ENCODE measurements around the gene ATP2B2.

Gene ATP2B2

DNA sequence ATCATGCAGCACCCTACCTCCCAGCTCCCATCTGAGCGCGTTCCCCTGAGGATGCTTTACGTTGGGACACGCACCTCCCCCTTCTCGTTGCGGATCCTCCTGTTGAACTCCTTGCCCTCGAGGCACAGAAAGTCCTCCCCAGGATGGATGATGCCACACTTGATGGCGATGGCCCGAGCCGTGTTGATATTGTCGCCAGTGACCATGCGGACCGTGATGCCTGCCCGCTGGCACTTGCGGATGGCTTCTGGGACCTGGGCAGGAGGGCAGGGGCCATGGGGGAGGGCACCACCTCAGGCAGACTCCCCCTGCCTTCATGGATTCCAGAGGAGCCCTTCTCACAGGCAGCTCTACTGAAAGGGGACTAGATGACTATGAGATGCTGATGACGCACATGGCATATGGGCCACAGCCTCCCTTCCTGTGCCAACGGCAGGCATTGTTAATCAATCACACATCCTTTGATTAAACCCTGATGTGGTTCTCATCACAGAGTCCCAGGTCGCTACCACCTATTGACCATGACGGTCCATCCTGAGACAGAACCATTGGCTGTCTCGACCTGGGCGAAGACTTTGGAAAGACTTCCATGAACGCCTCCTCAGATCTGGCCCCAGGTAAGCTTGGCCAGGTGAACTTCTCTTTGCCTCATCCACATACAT is 154.9 kb downstream of the ATP2B2 start:
- Mint-ChIP-seq H3K27me3 (peaks cover 13% of the 10 kb centered on the region), H3K9me3 (no peaks in the 10 kb centered on the region), H3K4me1 (peaks cover 2% of the 10 kb centered on the region), H3K27ac (no peak overlapping the region), H3K36me3 (ENCODE audit: low read depth) (no peaks in the 10 kb centered on the region), H3K4me3 (no peak overlapping the region)
- ATAC-seq (no peak), DNase-seq (no peak)

DNA sequence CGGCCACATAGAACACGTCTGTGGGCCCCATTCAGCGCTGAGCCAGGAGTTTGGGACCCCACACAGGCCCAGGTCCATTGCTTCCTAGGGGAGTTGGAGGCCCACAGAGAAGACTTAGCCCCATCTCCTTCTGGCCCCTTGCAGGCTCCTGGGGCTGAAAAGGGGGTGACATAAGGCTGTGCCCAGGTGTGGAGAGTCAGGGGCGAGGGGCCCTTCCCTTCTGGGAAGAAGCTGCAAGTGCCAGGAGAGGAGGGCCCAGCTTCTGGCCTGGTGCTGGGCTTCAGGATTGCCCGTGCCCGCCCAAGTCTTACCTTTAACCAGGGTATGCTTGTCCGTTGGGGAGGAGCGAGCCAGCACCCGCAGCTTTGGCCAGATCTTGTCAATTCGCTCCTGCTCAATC is 155.6 kb downstream of the ATP2B2 start:
- Mint-ChIP-seq H3K4me1 (peaks cover 2% of the 10 kb centered on the region), H3K36me3 (ENCODE audit: low read depth) (no peaks in the 10 kb centered on the region), H3K27ac (no peak overlapping the region), H3K4me3 (no peak overlapping the region), H3K27me3 (peaks cover 9% of the 10 kb centered on the region), H3K9me3 (no peaks in the 10 kb centered on the region)
- no peak for ATAC-seq
- no peak for DNase-seq

DNA sequence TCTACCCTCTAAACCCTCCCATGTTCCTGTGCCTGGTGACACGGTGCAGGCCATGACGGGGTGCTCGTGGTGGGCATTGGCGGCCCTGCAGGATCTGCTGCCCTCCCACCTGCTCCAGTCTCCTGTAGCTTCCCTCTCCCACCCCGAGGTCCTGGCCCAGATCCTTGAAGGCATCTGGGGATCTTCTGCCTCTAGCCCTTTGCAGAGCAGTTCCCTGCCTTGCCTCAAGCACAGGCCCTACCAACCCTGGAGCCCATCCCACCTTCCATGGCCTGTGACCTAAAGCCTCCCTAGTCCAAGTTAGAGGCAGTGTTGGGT is 157.0 kb downstream of the ATP2B2 start:
- H3K27me3 Mint-ChIP-seq: peaks cover 3% of the 10 kb centered on the region
- no peak for DNase-seq
- H3K4me3 Mint-ChIP-seq: no peak overlapping the region
- no peaks in the 10 kb centered on the region for H3K36me3 Mint-ChIP-seq (ENCODE audit: low read depth)
- H3K27ac Mint-ChIP-seq: no peak overlapping the region
- no peaks in the 10 kb centered on the region for H3K9me3 Mint-ChIP-seq
- no peaks in the 10 kb centered on the region for H3K4me1 Mint-ChIP-seq
- no peak for ATAC-seq

DNA sequence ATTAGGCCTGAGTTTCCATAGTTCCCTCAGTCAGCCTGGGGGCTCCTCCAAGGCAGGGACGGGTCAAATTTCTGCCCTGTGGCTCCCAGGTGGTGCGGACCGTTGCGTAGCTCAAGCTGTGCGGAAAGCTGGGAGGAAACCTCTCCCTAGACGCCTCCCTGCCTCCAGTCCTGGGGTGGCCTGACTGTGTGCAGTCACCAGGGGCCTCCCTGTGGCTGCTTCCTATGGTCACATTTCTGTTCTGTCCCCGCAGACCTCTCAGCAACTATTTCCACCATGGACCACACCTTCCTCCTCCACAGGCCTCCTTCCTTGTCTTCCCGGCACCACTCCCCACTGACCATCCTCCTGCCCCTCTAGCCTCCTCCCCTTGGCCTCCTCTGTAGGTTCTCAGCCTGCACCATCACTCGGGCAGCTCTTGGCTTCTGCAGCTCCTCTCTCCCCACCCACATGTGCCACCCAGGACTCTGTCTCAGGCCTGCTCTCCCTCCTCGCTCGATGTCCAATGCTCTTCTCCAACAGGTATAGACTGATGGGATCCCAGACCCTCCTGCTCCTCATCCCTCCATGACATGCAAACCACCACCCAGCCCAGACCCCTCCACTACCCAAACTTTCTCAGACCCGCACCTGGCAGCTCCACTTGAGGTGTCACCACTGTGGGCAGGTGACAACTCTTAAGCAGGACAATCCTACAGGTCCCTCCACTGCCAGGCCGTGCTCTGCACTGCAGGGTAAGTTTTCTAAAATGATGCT is 157.6 kb downstream of the ATP2B2 start:
- no peak overlapping the region for H3K4me3 Mint-ChIP-seq

DNA sequence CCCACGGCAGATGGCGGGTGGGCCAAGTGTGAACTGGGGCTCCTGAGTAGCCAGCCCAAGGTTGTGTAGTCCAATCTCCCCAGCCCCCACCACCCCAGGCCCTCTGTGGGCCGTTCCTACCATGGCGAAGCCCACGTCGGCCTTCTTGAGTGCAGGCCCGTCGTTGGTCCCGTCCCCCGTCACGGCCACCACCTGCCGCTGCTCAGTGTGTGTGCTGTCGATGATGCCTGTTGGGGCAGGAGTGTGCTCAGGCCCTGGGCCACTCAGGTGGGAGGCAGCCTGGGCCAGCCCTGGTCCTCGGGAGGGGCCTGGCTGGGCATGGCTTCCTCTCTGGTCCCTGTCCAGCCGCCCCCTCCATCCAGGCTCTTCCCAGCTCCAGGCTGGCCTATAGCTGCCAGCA is 159.5 kb downstream of the ATP2B2 start:
- Mint-ChIP-seq H3K27ac (no peak overlapping the region), H3K9me3 (no peaks in the 10 kb centered on the region), H3K36me3 (ENCODE audit: low read depth) (no peaks in the 10 kb centered on the region), H3K4me1 (no peaks in the 10 kb centered on the region), H3K4me3 (no peak overlapping the region), H3K27me3 (no peaks in the 10 kb centered on the region)
- DNase-seq (no peak), ATAC-seq (no peak)

More for the DNA sequence above, 157.6 kb downstream of the ATP2B2 start:
- Mint-ChIP-seq H3K27me3 (no peaks in the 10 kb centered on the region), H3K27ac (no peak overlapping the region), H3K9me3 (no peaks in the 10 kb centered on the region), H3K36me3 (ENCODE audit: low read depth) (no peaks in the 10 kb centered on the region), H3K4me1 (no peaks in the 10 kb centered on the region)
- ATAC-seq: no peak
- DNase-seq: no peak

DNA sequence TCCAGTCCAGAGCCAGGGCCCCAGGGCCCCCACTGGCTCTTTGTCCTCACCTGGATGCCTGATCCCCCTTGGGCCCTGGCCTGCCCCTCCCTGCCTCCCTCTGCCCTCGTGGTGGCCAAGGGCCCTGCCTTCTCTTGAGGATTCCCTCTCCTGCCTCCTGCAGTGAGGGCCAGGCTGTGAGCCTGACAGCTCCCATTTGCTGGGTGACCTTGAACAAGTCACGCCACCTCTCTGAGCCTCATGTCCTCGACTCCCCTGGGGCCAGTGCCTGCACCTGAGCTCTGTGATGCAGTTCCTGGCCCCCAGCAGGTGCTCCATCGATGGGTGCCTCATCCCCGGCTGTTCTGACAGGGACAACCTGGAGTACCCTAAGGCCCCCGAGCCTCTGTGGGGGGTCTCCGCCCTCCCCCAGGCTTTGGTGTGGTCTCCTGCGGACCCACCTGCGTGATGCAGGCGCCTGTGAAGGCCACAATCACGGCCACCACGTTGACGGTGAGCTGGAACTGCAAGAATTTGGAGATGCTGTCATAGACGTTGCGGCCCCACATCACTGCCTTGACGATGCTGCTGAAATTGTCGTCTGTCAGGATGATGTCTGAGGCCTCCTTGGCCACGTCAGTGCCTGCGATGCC is 160.3 kb downstream of the ATP2B2 start:
- no peaks in the 10 kb centered on the region for H3K9me3 Mint-ChIP-seq
- no peaks in the 10 kb centered on the region for H3K4me1 Mint-ChIP-seq
- ATAC-seq (no peak), DNase-seq (no peak)
- no peak overlapping the region for H3K4me3 Mint-ChIP-seq
- no peaks in the 10 kb centered on the region for H3K36me3 Mint-ChIP-seq (ENCODE audit: low read depth)
- H3K27me3 Mint-ChIP-seq: no peaks in the 10 kb centered on the region
- no peak overlapping the region for H3K27ac Mint-ChIP-seq

DNA sequence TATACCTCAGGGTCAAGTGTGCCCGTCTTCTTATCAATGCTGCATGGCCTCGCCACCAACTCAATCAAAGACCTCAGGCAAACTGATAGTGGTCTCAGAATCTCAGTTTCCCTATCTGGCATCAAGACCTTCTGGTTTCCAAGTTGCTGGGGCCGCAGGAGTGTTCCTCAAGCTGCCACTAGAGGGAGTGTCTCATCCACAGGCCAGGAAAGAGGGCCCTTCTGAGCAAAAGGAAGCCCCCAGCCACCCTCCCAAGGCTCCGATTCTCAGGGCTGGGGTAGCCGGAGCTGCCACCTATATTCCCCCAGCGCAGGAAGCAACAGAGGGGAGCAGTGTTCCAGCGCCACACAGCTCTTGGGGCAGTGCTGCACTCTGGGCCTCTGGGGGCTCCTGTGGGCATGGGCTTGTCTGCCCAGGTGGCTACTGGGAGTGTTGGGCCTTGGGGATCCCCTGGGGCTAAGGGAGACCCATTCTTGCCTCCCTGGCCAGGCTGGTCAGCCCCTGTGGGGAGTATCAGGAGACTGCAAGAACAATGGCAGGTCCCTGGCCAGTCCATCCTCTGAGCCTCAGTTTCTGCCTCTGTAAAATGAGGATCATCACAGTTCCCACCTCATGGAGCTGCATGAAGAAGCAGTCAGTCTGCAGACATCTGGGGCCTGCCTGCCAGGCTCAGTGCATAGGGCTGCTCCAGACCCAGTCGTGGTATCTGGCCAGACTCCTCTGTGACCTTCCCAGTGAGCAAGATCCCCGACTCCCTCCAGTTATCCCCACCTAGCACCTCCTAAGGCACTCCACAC is 161.0 kb downstream of the ATP2B2 start:
- ATAC-seq (no peak), DNase-seq (peak; percentile 59)
- Mint-ChIP-seq H3K9me3 (no peaks in the 10 kb centered on the region), H3K36me3 (ENCODE audit: low read depth) (no peaks in the 10 kb centered on the region), H3K4me3 (no peak overlapping the region), H3K27me3 (no peaks in the 10 kb centered on the region), H3K4me1 (no peaks in the 10 kb centered on the region), H3K27ac (no peak overlapping the region)

DNA sequence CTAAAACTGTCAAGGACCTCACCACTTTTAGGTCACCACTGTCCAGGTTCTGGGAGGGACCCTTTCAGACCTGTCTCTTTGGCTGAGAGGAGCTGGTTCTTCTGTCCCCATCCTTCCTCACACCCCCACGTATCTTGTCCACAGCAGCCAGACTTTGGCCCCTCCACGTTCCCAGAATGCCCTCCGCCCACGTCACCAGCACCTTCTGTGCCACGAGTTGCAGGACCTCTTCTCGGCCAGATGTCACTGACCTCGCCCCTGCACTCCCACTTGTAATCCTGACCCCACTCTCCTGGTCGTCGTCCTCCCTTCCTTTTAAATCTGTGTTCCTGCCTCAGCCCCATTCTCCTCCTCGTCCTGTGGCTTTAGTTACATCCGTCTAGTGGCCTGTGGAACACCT is 161.9 kb downstream of the ATP2B2 start:
- no peaks in the 10 kb centered on the region for H3K27me3 Mint-ChIP-seq
- no peaks in the 10 kb centered on the region for H3K4me1 Mint-ChIP-seq
- DNase-seq: no peak
- no peaks in the 10 kb centered on the region for H3K36me3 Mint-ChIP-seq (ENCODE audit: low read depth)
- H3K27ac Mint-ChIP-seq: no peak overlapping the region
- H3K9me3 Mint-ChIP-seq: no peaks in the 10 kb centered on the region
- ATAC-seq: no peak
- no peak overlapping the region for H3K4me3 Mint-ChIP-seq

DNA sequence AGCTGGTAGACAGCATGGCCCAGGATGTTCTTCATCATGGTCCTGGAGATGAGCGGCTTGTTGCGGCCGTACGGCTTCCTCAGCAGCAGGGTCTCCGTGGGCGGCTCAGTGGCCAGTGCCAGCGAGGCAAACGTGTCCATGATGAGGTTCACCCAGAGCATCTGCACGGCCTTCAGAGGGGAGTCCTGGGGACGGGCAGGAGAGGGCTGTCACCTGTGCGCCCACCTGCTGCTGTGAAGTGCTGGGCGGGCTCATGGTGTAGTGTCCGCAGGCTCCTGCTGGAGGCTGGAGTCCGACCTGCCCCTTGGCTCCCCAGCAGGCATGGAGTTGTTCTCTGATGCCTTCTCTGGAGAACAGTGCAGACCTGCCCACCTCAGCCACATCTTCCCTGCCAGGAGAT is 162.6 kb downstream of the ATP2B2 start:
- no peak overlapping the region for H3K27ac Mint-ChIP-seq
- H3K27me3 Mint-ChIP-seq: no peaks in the 10 kb centered on the region
- no peak for ATAC-seq
- no peaks in the 10 kb centered on the region for H3K9me3 Mint-ChIP-seq
- H3K4me3 Mint-ChIP-seq: no peak overlapping the region
- DNase-seq: no peak
- no peaks in the 10 kb centered on the region for H3K36me3 Mint-ChIP-seq (ENCODE audit: low read depth)
- H3K4me1 Mint-ChIP-seq: no peaks in the 10 kb centered on the region

DNA sequence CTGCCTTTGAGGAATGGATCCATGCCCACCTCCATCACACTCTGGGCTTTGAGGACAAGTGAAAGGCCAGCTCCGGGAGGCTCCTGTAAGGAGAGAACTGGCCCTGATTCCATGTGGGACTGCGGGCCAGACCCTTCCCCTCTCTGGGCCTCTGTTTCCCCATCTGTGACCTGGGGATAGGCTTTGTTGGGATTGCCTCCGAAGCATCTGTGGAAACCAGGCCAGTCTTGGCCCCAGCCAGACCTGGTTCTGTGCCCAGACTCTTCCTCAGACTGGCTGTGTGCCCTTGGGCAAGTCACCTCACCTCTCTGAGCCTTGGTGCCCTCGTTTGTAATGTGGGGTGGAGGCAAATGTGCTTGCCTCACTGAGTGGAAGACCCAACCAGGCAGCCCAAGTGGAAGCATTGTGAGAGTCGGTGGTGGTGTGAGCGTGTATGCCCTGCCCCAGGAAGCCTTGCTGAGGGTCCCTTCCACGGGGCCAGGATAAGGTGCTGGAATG is 163.4 kb downstream of the ATP2B2 start:
- H3K36me3 Mint-ChIP-seq (ENCODE audit: low read depth): no peaks in the 10 kb centered on the region
- H3K9me3 Mint-ChIP-seq: no peaks in the 10 kb centered on the region
- H3K27me3 Mint-ChIP-seq: no peaks in the 10 kb centered on the region
- H3K4me1 Mint-ChIP-seq: no peaks in the 10 kb centered on the region
- no peak for DNase-seq
- no peak overlapping the region for H3K4me3 Mint-ChIP-seq
- ATAC-seq: no peak
- H3K27ac Mint-ChIP-seq: no peak overlapping the region

DNA sequence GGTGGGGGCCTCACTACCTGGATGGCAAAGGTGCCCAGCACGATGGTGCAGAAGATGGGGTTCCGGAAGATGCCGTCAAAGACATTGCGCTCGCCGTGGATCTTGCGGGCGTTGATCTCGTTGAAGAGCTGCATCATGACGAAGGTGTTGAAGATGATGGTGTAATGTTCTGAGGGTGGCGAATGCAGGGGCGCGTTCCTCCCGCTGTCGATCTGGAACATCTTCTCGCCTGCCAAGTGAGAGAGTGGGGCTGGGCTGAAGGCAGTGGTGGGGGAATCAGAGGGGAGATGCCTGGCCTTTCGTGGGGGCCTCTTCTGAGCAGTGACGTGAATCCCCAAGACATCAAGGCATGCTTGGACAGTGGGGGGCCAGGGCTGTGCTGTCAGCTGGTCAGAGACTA is 164.9 kb downstream of the ATP2B2 start:
- Mint-ChIP-seq H3K36me3 (ENCODE audit: low read depth) (no peaks in the 10 kb centered on the region), H3K4me3 (no peak overlapping the region), H3K27me3 (no peaks in the 10 kb centered on the region), H3K4me1 (no peaks in the 10 kb centered on the region), H3K9me3 (no peaks in the 10 kb centered on the region), H3K27ac (no peak overlapping the region)
- DNase-seq (no peak), ATAC-seq (no peak)

DNA sequence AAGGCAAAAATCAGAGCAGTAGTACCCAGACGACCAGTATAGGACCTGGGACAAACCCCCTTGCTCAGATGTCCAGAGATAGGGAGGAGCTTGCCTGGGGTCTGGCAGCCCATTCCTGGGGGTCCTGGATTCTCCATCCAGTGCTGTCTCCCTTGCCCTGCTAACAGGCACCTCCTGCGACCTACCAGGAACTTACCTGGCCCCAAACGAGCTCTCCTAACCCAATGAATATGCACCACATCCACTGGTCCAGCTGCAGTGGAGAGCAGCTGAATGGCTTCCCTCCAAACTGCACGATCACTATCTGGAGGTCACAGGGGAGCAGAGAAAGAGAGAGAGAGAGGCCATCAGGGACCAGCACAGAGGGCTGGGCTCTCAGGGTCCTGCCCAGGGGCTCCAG is 165.3 kb downstream of the ATP2B2 start:
- ATAC-seq (no peak), DNase-seq (no peak)
- no peaks in the 10 kb centered on the region for H3K36me3 Mint-ChIP-seq (ENCODE audit: low read depth)
- H3K4me1 Mint-ChIP-seq: no peaks in the 10 kb centered on the region
- H3K27ac Mint-ChIP-seq: no peak overlapping the region
- H3K4me3 Mint-ChIP-seq: no peak overlapping the region
- no peaks in the 10 kb centered on the region for H3K27me3 Mint-ChIP-seq
- H3K9me3 Mint-ChIP-seq: no peaks in the 10 kb centered on the region

DNA sequence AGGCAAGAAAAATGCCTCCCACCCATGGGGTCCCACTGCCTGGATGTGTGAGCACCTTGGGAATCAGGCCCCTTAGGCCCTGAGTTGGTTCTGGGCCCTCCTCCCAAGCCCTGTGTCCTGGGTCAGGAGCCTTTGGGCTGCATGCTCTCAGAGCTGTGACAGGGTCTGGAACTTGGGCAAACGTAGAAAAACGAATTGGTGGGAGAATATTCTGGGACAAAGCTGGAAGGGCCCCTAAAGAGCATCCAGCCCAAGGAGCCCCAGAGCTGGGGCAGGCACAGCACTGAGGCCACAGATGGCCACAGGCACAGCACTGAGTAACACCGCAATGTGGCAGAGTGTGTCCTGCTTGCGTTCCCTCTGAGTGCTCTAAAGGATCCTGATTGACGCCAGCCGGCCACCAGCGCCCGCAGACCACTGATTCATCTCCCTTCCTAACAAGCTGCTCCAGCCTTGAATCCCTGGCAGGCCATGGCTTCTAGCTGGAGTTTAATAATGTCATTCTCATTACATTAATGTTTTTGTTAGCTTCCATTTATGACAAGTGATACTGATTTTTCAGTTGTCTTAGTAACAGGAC is 165.9 kb downstream of the ATP2B2 start:
- H3K27me3 Mint-ChIP-seq: no peaks in the 10 kb centered on the region
- H3K4me3 Mint-ChIP-seq: no peak overlapping the region
- no peak for ATAC-seq
- H3K36me3 Mint-ChIP-seq (ENCODE audit: low read depth): no peaks in the 10 kb centered on the region
- H3K9me3 Mint-ChIP-seq: no peaks in the 10 kb centered on the region
- H3K27ac Mint-ChIP-seq: no peak overlapping the region
- H3K4me1 Mint-ChIP-seq: no peaks in the 10 kb centered on the region
- DNase-seq: no peak

DNA sequence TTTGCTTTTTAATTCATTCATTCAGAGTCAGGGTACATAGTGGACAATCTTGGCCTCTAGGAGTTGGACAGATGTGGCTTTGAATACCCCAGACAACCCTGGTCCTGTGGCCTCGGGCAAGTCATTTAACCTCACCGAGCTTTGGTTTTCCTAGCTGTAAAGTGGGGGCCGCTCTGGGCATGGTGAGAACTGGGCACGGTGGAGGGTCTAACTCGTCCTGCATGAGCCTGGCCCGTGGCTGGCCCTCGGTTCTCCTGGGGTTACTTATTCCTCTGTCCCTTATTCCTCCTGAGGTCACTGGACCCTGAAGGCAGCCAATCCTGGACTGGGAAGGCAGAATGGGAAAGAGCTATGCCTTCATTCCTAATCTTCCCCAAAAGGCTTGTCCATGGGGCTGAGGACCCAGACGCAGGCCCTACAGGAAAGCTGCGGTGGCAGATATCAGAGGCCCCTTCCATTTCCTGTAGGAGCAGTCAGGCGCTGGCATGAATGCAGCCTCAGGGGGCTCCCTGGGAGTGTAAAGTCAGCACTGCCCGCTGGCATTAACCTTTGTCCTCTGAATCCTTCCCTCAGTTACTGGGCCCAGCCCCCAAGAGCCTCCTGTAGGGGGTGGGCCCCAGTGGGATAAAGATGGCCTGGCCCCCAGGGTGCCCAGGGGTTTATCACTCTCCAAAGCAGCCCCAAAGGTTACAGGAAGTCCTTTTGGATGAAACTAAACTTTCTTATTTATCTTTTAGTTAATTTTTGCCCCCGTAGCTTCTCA is 166.6 kb downstream of the ATP2B2 start:
- Mint-ChIP-seq H3K9me3 (no peaks in the 10 kb centered on the region), H3K27me3 (no peaks in the 10 kb centered on the region), H3K36me3 (ENCODE audit: low read depth) (no peaks in the 10 kb centered on the region), H3K4me1 (no peaks in the 10 kb centered on the region), H3K27ac (no peak overlapping the region), H3K4me3 (no peak overlapping the region)
- ATAC-seq (no peak), DNase-seq (no peak)

All from activated naive CD8-positive, alpha-beta T cell treated with anti-CD3 and anti-CD28 coated beads, Interleukin-2, amount 50 U/mL, for 24 hours (primary cell).